Esophagus squamous epithelium (tissue), 4 donors: ENCODE measurements around the gene BMF.

ENCODE experiments used
- CTCF ChIP-seq, 6 experiments: fragments of 450-650 bp in 4 of 6; fragments of 200-600 bp in 2 of 6; sonication (generic) in 2 of 6; IDR thresholded peaks; one replicate each; pipeline ENCODE4 v1.5.1; 2016 to 2019; ENCODE audit warnings: antibody characterized with exemption in 6 of 6, mild to moderate bottlenecking in 4 of 6, moderate library complexity in 4 of 6
- POLR2A ChIP-seq, 4 donors: fragments of 450-650 bp; IDR thresholded peaks; one replicate each; pipeline ENCODE4 v1.6.1; 2017; ENCODE audit warnings: antibody characterized with exemption in 4 of 4, mild to moderate bottlenecking in 4 of 4, moderate library complexity in 3 of 4

GRCh38 chr15:40112789-40113188 lies 4.1 kb upstream of the BMF start:
- TF ChIP-seq CTCF (IDR thresholded peaks at IDR 0.05), result no peak
- no peak for TF ChIP-seq POLR2A (IDR thresholded peaks at IDR 0.05)
